ENCODE data around the gene FKRP. TPM values are rescaled to one million over a fixed set of nuclear protein-coding genes. Genes with fewer than 3 reads are reported as not detected.

The FKRP gene
- total and polyA plus RNA-seq, 2 of the 13 experiments (the other 11 are each of a cell fraction or from before 2014, with no cell fraction given): 7.3 to 9.8 TPM

GRCh38 chr19:46721269-46722003 is 24.4 kb upstream of the FKRP start (continued):
- no peak for TF ChIP-seq ZNF878 (CRISPR knock-in tag; IDR thresholded peaks at IDR 0.05)
- TF ChIP-seq SALL2 (CRISPR knock-in tag; IDR thresholded peaks at IDR 0.05): no peak
- TF ChIP-seq ZNF576 (CRISPR knock-in tag; IDR thresholded peaks at IDR 0.05): no peak
- TF ChIP-seq NFKBIZ (CRISPR knock-in tag; IDR thresholded peaks at IDR 0.05): no peak
- no peak for TF ChIP-seq ZNF296 (CRISPR knock-in tag; conservative IDR thresholded peaks at IDR 0.05)
- TF ChIP-seq, protein P1, sequence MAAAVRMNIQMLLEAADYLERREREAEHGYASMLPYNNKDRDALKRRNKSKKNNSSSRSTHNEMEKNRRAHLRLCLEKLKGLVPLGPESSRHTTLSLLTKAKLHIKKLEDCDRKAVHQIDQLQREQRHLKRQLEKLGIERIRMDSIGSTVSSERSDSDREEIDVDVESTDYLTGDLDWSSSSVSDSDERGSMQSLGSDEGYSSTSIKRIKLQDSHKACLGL (CRISPR knock-in tag; IDR thresholded peaks at IDR 0.05): no peak
- TF ChIP-seq NBN (conservative IDR thresholded peaks at IDR 0.05): no peak
- TF ChIP-seq ELK4 (CRISPR knock-in tag; IDR thresholded peaks at IDR 0.05; ENCODE audit: borderline replicate concordance): no peak
- no peak for TF ChIP-seq ESRRA (CRISPR knock-in tag; IDR thresholded peaks at IDR 0.05; ENCODE audit: low read depth)
- TF ChIP-seq POLR2A (IDR thresholded peaks at IDR 0.05; ENCODE audit: insufficient read depth in 1 of 2, low read depth in 2 of 2, low read length in 2 of 2): no peak
- TF ChIP-seq MYPOP (CRISPR knock-in tag; IDR thresholded peaks at IDR 0.05): no peak
- TF ChIP-seq MBNL3 (CRISPR knock-in tag; conservative IDR thresholded peaks at IDR 0.05): no peak
- no peak for TF ChIP-seq MAF1 (CRISPR knock-in tag; IDR thresholded peaks at IDR 0.05; ENCODE audit: borderline replicate concordance)
- TF ChIP-seq, protein P2, sequence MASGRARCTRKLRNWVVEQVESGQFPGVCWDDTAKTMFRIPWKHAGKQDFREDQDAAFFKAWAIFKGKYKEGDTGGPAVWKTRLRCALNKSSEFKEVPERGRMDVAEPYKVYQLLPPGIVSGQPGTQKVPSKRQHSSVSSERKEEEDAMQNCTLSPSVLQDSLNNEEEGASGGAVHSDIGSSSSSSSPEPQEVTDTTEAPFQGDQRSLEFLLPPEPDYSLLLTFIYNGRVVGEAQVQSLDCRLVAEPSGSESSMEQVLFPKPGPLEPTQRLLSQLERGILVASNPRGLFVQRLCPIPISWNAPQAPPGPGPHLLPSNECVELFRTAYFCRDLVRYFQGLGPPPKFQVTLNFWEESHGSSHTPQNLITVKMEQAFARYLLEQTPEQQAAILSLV (CRISPR knock-in tag; IDR thresholded peaks at IDR 0.05; ENCODE audit: borderline replicate concordance): no peak
- TF ChIP-seq ZNF124 (CRISPR knock-in tag; IDR thresholded peaks at IDR 0.05): no peak
- peak; percentile 15 for TF ChIP-seq SKI (IDR thresholded peaks at IDR 0.05; ENCODE audit: partially characterized antibody)
- TF ChIP-seq U2AF2 (IDR thresholded peaks at IDR 0.05; ENCODE audit: low read depth, low read length): no peak
- no peak; the same call in 1 of the 2 replicates for TF ChIP-seq KDM5B (CRISPR knock-in tag; IDR thresholded peaks at IDR 0.05; ENCODE audit: borderline replicate concordance)
- peak; percentile 76 for TF ChIP-seq PATZ1 (CRISPR knock-in tag; IDR thresholded peaks at IDR 0.05)
- no peak for TF ChIP-seq ZBTB43 (CRISPR knock-in tag; conservative IDR thresholded peaks at IDR 0.05)
- no peak for TF ChIP-seq THRA (CRISPR knock-in tag; IDR thresholded peaks at IDR 0.05; ENCODE audit: borderline replicate concordance)
